Cardiac fibroblast (primary cell): ENCODE data around the gene TRMT61A.

Source experiments
- DNase-seq, 2 donors: peaks; one replicate each; pipeline versions ENCODE4 v3.0.0 to v3.0.0-alpha.2; 2010; ENCODE audit warnings: low read depth in 2 of 2
- H3K4me3 ChIP-seq, 2 donors: replicated peaks in 1 of 2; 1 replicate in 1 of 2; 2 replicates in 1 of 2; pipeline ENCODE4 v1.5.1; 2011; ENCODE audit warnings: low read depth in 2 of 2, low read length in 2 of 2, mild to moderate bottlenecking in 2 of 2, moderate library complexity in 1 of 2
- TF ChIP-seq, protein P1 (sequence below): IDR thresholded peaks from one replicate; pipeline ENCODE4 v1.5.1; 2011; ENCODE audit warnings: low read depth, mild to moderate bottlenecking, low read length, inconsistent platforms

The TRMT61A gene

GRCh38 chr14:103514596-103515421, 14.2 kb upstream of the TRMT61A start:
- no peak overlapping the region for H3K4me3 ChIP-seq
- DNase-seq: no peak
- TF ChIP-seq, protein P1, sequence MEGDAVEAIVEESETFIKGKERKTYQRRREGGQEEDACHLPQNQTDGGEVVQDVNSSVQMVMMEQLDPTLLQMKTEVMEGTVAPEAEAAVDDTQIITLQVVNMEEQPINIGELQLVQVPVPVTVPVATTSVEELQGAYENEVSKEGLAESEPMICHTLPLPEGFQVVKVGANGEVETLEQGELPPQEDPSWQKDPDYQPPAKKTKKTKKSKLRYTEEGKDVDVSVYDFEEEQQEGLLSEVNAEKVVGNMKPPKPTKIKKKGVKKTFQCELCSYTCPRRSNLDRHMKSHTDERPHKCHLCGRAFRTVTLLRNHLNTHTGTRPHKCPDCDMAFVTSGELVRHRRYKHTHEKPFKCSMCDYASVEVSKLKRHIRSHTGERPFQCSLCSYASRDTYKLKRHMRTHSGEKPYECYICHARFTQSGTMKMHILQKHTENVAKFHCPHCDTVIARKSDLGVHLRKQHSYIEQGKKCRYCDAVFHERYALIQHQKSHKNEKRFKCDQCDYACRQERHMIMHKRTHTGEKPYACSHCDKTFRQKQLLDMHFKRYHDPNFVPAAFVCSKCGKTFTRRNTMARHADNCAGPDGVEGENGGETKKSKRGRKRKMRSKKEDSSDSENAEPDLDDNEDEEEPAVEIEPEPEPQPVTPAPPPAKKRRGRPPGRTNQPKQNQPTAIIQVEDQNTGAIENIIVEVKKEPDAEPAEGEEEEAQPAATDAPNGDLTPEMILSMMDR: no peak

DNA sequence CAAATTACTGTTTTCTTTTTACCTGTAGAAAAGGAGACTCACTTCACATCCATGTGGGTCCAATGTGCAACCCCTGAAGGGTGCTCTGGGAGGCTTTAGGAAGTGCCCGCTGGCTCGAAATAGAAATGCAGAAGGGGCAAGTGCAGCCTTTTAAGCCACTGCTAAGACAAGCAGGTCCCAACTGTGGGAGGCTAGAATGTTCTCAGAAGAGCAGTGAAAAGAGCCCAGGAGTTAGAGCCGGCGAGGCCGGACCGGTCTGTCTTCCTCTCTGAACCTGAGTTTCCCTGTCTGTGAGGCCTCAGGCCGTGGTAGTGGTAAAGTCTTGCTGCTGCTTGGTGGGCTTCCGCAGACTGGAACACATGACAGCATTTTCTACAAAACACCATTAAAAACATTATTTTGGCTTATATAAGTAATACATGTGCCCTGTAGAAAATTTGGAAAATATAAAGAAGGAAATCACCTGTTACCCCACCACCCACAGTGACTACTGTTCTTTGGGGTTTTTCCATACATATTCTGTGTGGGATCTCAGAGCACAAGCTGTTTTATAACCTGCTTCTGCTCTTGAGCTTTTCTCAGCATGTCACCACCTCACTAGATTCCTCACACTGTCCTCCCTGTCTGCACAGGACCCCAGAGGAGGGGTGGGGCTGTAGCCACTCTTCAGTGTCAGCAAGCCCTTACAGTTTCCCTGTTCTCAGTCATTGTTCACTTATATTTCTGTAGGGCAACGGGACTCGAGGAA, 12.4 kb upstream of the TRMT61A start:
- TF ChIP-seq, protein P1: no peak
- DNase-seq: no peak
- no peak overlapping the region for H3K4me3 ChIP-seq

DNA sequence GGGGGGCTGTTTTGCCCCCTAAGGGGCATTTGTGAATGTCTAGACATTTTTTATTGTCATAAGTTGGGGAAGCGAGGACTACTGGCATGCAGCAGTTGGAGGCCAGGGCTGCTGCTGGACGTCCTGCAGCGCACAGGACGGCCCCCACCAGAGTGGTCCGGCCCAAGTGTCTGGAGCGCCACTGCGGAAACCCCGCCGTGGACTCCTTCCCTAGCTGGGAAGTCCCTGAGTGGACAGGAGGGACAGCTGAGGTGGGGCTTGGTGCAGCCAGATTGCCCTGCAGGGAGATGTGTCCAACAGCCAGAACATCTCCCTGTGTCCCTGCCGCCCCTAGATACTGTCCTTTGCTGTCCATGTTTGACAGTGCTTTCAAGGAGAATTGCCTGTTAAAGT, 11.8 kb upstream of the TRMT61A start:
- no peak for DNase-seq
- no peak overlapping the region for H3K4me3 ChIP-seq
- TF ChIP-seq, protein P1: no peak

GRCh38 chr14:103517721-103518421, 11.1 kb upstream of the TRMT61A start:
- no peak overlapping the region for H3K4me3 ChIP-seq
- no peak for DNase-seq
- TF ChIP-seq, protein P1: no peak

- peak; percentile 45 to 50 for DNase-seq
- TF ChIP-seq, protein P1: peak; percentile 90
- H3K4me3 ChIP-seq: no peak overlapping the region
These were observed 10.5 kb upstream of the TRMT61A start for GRCh38 chr14:103518422-103519042.

DNA sequence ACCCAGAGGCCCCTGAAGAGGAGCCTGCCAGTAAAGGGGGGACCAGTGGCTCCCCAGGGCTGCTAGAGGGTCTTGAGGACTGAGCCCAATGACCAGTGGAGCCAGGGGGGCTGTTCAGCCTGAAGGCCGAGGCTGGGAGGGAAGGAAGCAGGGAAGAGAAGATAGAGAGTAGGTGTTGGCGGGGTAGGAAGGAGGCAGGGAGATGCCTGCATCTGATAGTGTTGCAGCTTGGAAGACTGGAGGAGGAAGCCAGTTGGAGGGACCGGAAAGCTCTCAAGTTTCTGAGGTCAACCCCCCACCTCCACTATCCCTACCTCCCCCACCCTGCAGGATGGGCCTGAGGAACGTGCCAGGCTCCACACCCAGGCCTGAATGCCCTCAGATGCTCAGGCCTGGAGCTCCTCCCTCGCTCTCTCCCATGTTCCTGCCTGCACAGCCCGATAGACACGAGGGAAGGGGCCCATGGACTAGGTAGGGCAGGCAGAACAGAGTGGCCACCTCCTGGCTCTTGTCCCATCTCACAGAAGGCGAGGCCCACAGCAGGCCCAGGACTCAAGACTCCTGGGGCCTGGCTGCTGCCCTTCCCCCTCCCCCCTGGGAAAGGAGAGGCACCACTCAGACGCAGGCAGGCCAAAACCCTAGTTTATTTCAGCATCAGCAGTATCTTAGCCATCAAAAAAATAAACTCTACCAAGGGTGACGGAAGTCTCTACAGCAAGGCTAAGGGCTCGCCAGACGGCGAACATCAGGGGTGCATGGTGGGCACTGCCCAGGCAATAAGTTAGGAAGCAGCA, 9.8 kb upstream of the TRMT61A start:
- H3K4me3 ChIP-seq: no peak overlapping the region
- DNase-seq: peak; percentile 33 to 48

More for the DNA sequence above, 9.8 kb upstream of the TRMT61A start:
- TF ChIP-seq, protein P1: no peak
